GM12875 (cell line): ENCODE results near the gene PTBP3.

ENCODE experiments used
- H3K4me3 ChIP-seq: one replicate; pipeline ENCODE4 v1.5.1; 2011; ENCODE audit warnings: low read depth, low read length, control low read depth
- TF ChIP-seq, protein P1 (sequence below): IDR thresholded peaks from 2 replicates; pipeline ENCODE4 v1.5.1; 2011; ENCODE audit warnings: low read depth, mild to moderate bottlenecking, control low read depth, inconsistent platforms, low read length, moderate library complexity, borderline replicate concordance; ENCODE audit not compliant: insufficient read depth

Gene PTBP3

DNA sequence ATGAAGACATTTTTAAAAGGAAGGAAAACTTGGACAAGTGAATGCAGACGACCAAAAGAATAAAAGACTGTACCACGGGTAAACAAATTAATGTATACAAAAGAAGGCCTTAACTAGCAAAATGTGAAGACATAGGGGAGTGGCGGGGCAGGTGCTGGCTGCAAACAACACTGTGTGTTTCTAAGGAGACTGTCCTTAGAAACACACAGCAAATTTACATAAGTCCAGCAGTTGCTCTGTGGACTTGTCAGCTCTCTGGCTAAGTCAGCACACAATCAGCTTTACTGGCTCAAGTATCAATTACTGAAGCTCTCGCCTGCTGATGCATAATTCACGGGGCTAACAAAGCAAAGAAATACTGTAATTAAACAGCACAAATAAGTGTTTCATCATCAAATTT, 24.8 kb downstream of the PTBP3 start:
- TF ChIP-seq, protein P1, sequence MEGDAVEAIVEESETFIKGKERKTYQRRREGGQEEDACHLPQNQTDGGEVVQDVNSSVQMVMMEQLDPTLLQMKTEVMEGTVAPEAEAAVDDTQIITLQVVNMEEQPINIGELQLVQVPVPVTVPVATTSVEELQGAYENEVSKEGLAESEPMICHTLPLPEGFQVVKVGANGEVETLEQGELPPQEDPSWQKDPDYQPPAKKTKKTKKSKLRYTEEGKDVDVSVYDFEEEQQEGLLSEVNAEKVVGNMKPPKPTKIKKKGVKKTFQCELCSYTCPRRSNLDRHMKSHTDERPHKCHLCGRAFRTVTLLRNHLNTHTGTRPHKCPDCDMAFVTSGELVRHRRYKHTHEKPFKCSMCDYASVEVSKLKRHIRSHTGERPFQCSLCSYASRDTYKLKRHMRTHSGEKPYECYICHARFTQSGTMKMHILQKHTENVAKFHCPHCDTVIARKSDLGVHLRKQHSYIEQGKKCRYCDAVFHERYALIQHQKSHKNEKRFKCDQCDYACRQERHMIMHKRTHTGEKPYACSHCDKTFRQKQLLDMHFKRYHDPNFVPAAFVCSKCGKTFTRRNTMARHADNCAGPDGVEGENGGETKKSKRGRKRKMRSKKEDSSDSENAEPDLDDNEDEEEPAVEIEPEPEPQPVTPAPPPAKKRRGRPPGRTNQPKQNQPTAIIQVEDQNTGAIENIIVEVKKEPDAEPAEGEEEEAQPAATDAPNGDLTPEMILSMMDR = no peak
- no peak overlapping the region for H3K4me3 ChIP-seq

DNA sequence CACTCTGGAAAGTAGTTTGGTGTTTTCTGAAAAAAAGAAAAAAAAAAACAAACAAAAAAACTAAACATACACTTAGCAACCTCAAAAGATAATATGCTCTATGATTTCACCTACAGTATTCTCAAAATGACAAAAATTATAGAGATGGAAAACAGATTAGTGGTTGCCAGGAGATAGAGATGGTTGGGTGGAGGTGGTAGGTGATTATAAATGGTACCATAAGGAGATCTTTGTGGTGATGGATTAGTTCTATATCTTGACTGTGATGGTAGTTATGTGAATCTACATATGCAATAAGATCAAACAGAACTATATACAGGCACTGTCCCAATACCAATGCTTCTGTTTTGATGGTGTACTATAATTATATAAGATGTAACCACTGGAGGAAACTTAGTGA, 32.0 kb downstream of the PTBP3 start:
- TF ChIP-seq, protein P1 = no peak

GRCh38 chr9:112299514-112299913, 33.9 kb downstream of the PTBP3 start:
- H3K4me3 ChIP-seq = no peak overlapping the region
- TF ChIP-seq, protein P1 = no peak

More for the DNA sequence above, 32.0 kb downstream of the PTBP3 start:
- H3K4me3 ChIP-seq = no peak overlapping the region

DNA sequence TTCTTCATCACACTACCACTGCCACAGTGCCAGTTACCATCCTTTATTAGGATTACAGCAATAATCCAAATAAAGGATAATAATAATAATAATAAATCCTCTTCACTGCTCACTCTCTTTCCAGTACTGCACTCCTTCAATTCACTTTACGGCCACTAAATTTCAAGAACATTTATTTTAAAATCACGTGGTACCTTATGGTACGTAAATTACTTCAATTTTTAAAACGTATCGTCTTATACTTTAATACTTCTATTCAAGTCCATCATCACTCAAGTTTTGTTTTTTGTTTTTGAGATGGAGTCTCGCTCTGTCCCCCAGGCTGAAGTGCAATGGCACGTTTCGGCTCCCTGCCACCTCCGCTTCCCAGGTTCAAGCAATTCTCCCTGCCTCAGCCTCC, 36.5 kb downstream of the PTBP3 start:
- H3K4me3 ChIP-seq = no peak overlapping the region
- TF ChIP-seq, protein P1 = no peak

- TF ChIP-seq, protein P1 = no peak
- H3K4me3 ChIP-seq = no peak overlapping the region
Observed at GRCh38 chr9:112295174-112295573, 38.2 kb downstream of the PTBP3 start.

DNA sequence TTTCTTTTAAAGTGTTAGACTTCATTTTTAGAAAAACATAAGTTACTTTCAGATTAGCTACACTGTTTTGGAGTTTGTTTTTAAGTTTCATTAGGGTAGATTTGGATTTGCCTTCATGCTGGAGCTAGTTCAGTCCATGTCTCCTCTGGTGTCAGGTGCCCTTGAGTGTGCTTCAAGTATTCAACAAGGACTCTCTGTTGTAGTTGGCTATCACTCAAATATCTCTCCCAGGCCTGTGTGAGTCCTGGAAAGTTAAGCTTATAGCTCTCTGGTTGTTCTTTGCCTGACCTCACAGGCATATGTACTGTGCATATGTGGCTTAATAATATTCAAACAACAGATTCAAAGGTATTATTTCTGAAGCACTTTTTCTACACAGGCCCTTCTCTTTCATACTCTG, 45.4 kb downstream of the PTBP3 start:
- TF ChIP-seq, protein P1 = no peak
- H3K4me3 ChIP-seq = no peak overlapping the region

DNA sequence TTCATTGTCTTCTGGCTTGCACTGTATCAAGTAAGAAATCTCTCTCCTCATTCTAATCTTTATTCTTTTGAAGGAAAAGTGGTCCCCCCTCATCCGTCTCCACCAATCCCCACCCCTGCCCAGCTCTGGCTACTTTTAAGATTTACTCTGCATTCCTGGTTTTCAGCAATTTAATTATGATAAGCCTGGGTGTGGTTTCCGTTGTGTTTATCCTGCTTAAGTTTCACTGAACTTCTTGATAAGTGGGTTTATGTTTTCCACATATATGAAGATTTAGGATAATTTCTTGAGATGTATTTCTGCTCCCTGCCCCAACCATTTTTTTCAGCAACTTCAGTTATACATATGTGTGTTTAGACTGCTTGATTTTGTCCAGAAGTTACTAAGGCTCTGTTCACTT, 46.5 kb downstream of the PTBP3 start:
- no peak overlapping the region for H3K4me3 ChIP-seq
- TF ChIP-seq, protein P1 = no peak
